ENCODE data around the gene PSMD2. TPM values are rescaled to one million over a fixed set of nuclear protein-coding genes. Genes with fewer than 3 reads are reported as not detected.
A peak's percentile ranks its signal among the peaks of the same experiment; 100 is the strongest.

Gene PSMD2
- total and polyA plus RNA-seq, 10 of the 15 experiments (the other 5 are each of a cell fraction or from before 2014, with no cell fraction given), result 103 to 515 (median 197) TPM

DNA sequence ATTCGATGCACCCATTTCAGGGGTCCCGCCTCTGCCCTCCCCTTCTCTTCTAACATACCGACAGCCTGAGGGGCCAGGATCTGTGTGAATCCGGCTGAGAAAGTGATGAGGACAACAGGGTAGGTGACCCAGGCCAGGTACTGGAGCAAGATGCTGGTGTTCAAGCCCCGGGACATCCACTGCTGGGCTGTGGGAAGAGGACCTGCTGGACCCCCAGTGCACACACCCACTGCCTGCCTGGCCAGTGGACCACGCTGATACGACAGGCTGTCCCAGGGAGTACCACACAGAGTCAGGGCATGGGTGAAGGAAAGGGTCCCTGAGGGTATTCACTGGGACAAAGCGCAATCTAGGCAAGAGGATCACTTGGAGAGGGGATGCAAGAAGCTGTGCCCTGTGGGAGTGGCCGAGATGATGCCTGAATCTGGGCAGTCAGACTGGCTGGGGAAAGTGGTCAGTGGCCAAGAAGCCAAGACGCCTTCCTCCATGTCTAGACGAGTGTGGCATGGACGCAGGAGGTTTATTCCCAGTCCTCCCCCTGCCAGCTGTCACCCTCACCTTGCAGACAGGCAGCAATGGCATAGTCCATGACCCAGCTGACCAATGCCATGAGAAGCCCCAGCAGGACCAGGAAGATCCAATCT, 59.2 kb downstream of the PSMD2 start (continued):
- no peak for TF ChIP-seq SREBF1 (IDR thresholded peaks at IDR 0.05; ENCODE audit: low read length)
- no peak for TF ChIP-seq MTA3 (IDR thresholded peaks at IDR 0.05; ENCODE audit: borderline replicate concordance, low read length)
- TF ChIP-seq MYB (IDR thresholded peaks at IDR 0.05; ENCODE audit: borderline replicate concordance, low read depth, low read length), result no peak
- TF ChIP-seq, protein P1, sequence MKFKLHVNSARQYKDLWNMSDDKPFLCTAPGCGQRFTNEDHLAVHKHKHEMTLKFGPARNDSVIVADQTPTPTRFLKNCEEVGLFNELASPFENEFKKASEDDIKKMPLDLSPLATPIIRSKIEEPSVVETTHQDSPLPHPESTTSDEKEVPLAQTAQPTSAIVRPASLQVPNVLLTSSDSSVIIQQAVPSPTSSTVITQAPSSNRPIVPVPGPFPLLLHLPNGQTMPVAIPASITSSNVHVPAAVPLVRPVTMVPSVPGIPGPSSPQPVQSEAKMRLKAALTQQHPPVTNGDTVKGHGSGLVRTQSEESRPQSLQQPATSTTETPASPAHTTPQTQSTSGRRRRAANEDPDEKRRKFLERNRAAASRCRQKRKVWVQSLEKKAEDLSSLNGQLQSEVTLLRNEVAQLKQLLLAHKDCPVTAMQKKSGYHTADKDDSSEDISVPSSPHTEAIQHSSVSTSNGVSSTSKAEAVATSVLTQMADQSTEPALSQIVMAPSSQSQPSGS (IDR thresholded peaks at IDR 0.05; ENCODE audit: low read length), result no peak
- no peak for TF ChIP-seq NR2C2 (IDR thresholded peaks at IDR 0.05; ENCODE audit: borderline replicate concordance, control insufficient read depth, insufficient read length, low read depth)
- TF ChIP-seq NRF1 (conservative IDR thresholded peaks at IDR 0.05; ENCODE audit: low read depth, low read length), result no peak

Small RNAs within 50 kb of the gene (small RNA-seq; reads per million reads assigned to genes)
- gene SNORD66, result 990 reads per million, percentile 100 among the genes with 10 or more reads in this experiment

Other genes starting within 250 kb of the PSMD2 start
Only the 7 nearest of the 17 such genes appear.
- 39.6 and 47.5 TPM in 2 replicates for gene ALG3, start 50.3 kb upstream of the PSMD2 start, total RNA-seq (2014; rRNA removed)
- 20.9 and 21.2 TPM in 2 replicates for gene ALG3, start 50.3 kb upstream of the PSMD2 start, total RNA-seq (2014; rRNA removed; fragmentation: Illumina TruSeq; extraction: Trizol)
- 44.5 and 44.9 TPM in 2 replicates for gene ALG3, start 50.3 kb upstream of the PSMD2 start, total RNA-seq (2021)
- 15.8 and 29.0 TPM in 2 replicates for gene ALG3, start 50.3 kb upstream of the PSMD2 start, polyA plus RNA-seq (2011; rRNA removed)
- gene ALG3, start 50.3 kb upstream of the PSMD2 start, polyA plus RNA-seq (2014; fragmentation: Illumina TruSeq; extraction: Trizol), result 25.5 and 36.0 TPM in 2 replicates
- 10 to 100 TPM; 13.6 to 16.0 TPM for gene ALG3, start 50.3 kb upstream of the PSMD2 start, polyA plus RNA-seq (2014; fragmentation: Nextera tagmentation; extraction: Ambion mirVana)
- gene ALG3, start 50.3 kb upstream of the PSMD2 start, polyA plus RNA-seq (2014; rRNA removed), result 42.9 and 45.1 TPM in 2 replicates
- gene ALG3, start 50.3 kb upstream of the PSMD2 start, polyA plus RNA-seq (2016; fragmentation: Nextera tagmentation; extraction: Ambion mirVana), result 10 to 100 TPM; 82.9 to 84.7 TPM
- gene EEF1AKMT4, start 49.6 kb upstream of the PSMD2 start, total RNA-seq (2014; rRNA removed), result 17.8 and 19.2 TPM in 2 replicates
- 7.8 and 8.8 TPM in 2 replicates for gene EEF1AKMT4, start 49.6 kb upstream of the PSMD2 start, total RNA-seq (2014; rRNA removed; fragmentation: Illumina TruSeq; extraction: Trizol)
- gene EEF1AKMT4, start 49.6 kb upstream of the PSMD2 start, total RNA-seq (2021), result 10.2 and 11.9 TPM in 2 replicates
- 5.0 and 9.4 TPM in 2 replicates for gene EEF1AKMT4, start 49.6 kb upstream of the PSMD2 start, polyA plus RNA-seq (2011; rRNA removed)
- gene EEF1AKMT4, start 49.6 kb upstream of the PSMD2 start, polyA plus RNA-seq (2014; fragmentation: Illumina TruSeq; extraction: Trizol), result 3.3 and 7.5 TPM in 2 replicates
- 10 to 100 TPM; 18.7 to 19.2 TPM for gene EEF1AKMT4, start 49.6 kb upstream of the PSMD2 start, polyA plus RNA-seq (2014; fragmentation: Nextera tagmentation; extraction: Ambion mirVana)
- gene EEF1AKMT4, start 49.6 kb upstream of the PSMD2 start, polyA plus RNA-seq (2014; rRNA removed), result 18.7 and 19.6 TPM in 2 replicates
- 10 to 100 TPM; 23.3 to 26.8 TPM for gene EEF1AKMT4, start 49.6 kb upstream of the PSMD2 start, polyA plus RNA-seq (2016; fragmentation: Nextera tagmentation; extraction: Ambion mirVana)
- 0.56 and 0.76 TPM in 2 replicates for gene CAMK2N2, start 37.7 kb upstream of the PSMD2 start, total RNA-seq (2014; rRNA removed)
- gene CAMK2N2, start 37.7 kb upstream of the PSMD2 start, total RNA-seq (2014; rRNA removed; fragmentation: Illumina TruSeq; extraction: Trizol), result 0.32 and 0.45 TPM in 2 replicates
- 1.4 and 1.9 TPM in 2 replicates for gene CAMK2N2, start 37.7 kb upstream of the PSMD2 start, total RNA-seq (2021)
- 0.16 TPM in 1 of 2 replicates, not detected in the other for gene CAMK2N2, start 37.7 kb upstream of the PSMD2 start, polyA plus RNA-seq (2011; rRNA removed)
- 0.17 and 0.90 TPM in 2 replicates for gene CAMK2N2, start 37.7 kb upstream of the PSMD2 start, polyA plus RNA-seq (2014; fragmentation: Illumina TruSeq; extraction: Trizol)
- gene CAMK2N2, start 37.7 kb upstream of the PSMD2 start, polyA plus RNA-seq (2014; fragmentation: Nextera tagmentation; extraction: Ambion mirVana), result under 1 TPM; 0.06 to 0.24 TPM
- gene CAMK2N2, start 37.7 kb upstream of the PSMD2 start, polyA plus RNA-seq (2014; rRNA removed), result 0.88 and 1.1 TPM in 2 replicates
- gene CAMK2N2, start 37.7 kb upstream of the PSMD2 start, polyA plus RNA-seq (2016; fragmentation: Nextera tagmentation; extraction: Ambion mirVana), result under 1 TPM in 1 of 2 experiments, not detected in 1; 0.11 TPM
- not detected in 2 replicates for gene ECE2, start 23.2 kb upstream of the PSMD2 start, total RNA-seq (2014; rRNA removed)
- not detected in 2 replicates for gene ECE2, start 23.2 kb upstream of the PSMD2 start, total RNA-seq (2014; rRNA removed; fragmentation: Illumina TruSeq; extraction: Trizol)
- not detected in 2 replicates for gene ECE2, start 23.2 kb upstream of the PSMD2 start, total RNA-seq (2021)
- gene ECE2, start 23.2 kb upstream of the PSMD2 start, polyA plus RNA-seq (2011; rRNA removed), result not detected in 2 replicates
- gene ECE2, start 23.2 kb upstream of the PSMD2 start, polyA plus RNA-seq (2014; fragmentation: Illumina TruSeq; extraction: Trizol), result not detected in 2 replicates
- gene ECE2, start 23.2 kb upstream of the PSMD2 start, polyA plus RNA-seq (2014; fragmentation: Nextera tagmentation; extraction: Ambion mirVana), result not detected
- not detected in 2 replicates for gene ECE2, start 23.2 kb upstream of the PSMD2 start, polyA plus RNA-seq (2014; rRNA removed)
- not detected for gene ECE2, start 23.2 kb upstream of the PSMD2 start, polyA plus RNA-seq (2016; fragmentation: Nextera tagmentation; extraction: Ambion mirVana)
- gene EIF4G1, start 15.4 kb downstream of the PSMD2 start, total RNA-seq (2014; rRNA removed), result 228 and 252 TPM in 2 replicates
- gene EIF4G1, start 15.4 kb downstream of the PSMD2 start, total RNA-seq (2014; rRNA removed; fragmentation: Illumina TruSeq; extraction: Trizol), result 122 and 128 TPM in 2 replicates
- 454 and 462 TPM in 2 replicates for gene EIF4G1, start 15.4 kb downstream of the PSMD2 start, total RNA-seq (2021)
- gene EIF4G1, start 15.4 kb downstream of the PSMD2 start, polyA plus RNA-seq (2011; rRNA removed), result 62.1 and 222 TPM in 2 replicates
- 153 and 254 TPM in 2 replicates for gene EIF4G1, start 15.4 kb downstream of the PSMD2 start, polyA plus RNA-seq (2014; fragmentation: Illumina TruSeq; extraction: Trizol)
- 10 to 100 TPM in 1 of 2 experiments, 1 to 10 TPM in 1; 5.7 to 12.9 TPM for gene EIF4G1, start 15.4 kb downstream of the PSMD2 start, polyA plus RNA-seq (2014; fragmentation: Nextera tagmentation; extraction: Ambion mirVana)
- 210 and 265 TPM in 2 replicates for gene EIF4G1, start 15.4 kb downstream of the PSMD2 start, polyA plus RNA-seq (2014; rRNA removed)
- gene EIF4G1, start 15.4 kb downstream of the PSMD2 start, polyA plus RNA-seq (2016; fragmentation: Nextera tagmentation; extraction: Ambion mirVana), result 100 to 1,000 TPM; 281 to 283 TPM
- gene FAM131A, start 38.4 kb downstream of the PSMD2 start, total RNA-seq (2014; rRNA removed), result 4.0 and 4.5 TPM in 2 replicates
- 1.4 and 1.9 TPM in 2 replicates for gene FAM131A, start 38.4 kb downstream of the PSMD2 start, total RNA-seq (2014; rRNA removed; fragmentation: Illumina TruSeq; extraction: Trizol)
- 3.0 and 5.0 TPM in 2 replicates for gene FAM131A, start 38.4 kb downstream of the PSMD2 start, total RNA-seq (2021)
- 0.17 and 0.42 TPM in 2 replicates for gene FAM131A, start 38.4 kb downstream of the PSMD2 start, polyA plus RNA-seq (2011; rRNA removed)
- 0.74 and 1.4 TPM in 2 replicates for gene FAM131A, start 38.4 kb downstream of the PSMD2 start, polyA plus RNA-seq (2014; fragmentation: Illumina TruSeq; extraction: Trizol)
- gene FAM131A, start 38.4 kb downstream of the PSMD2 start, polyA plus RNA-seq (2014; fragmentation: Nextera tagmentation; extraction: Ambion mirVana), result under 1 TPM; 0.31 to 0.47 TPM
- 4.5 and 5.1 TPM in 2 replicates for gene FAM131A, start 38.4 kb downstream of the PSMD2 start, polyA plus RNA-seq (2014; rRNA removed)
- 1 to 10 TPM; 1.0 to 1.7 TPM for gene FAM131A, start 38.4 kb downstream of the PSMD2 start, polyA plus RNA-seq (2016; fragmentation: Nextera tagmentation; extraction: Ambion mirVana)
- 1.4 and 1.5 TPM in 2 replicates for gene CLCN2, start 62.4 kb downstream of the PSMD2 start, total RNA-seq (2014; rRNA removed)
- gene CLCN2, start 62.4 kb downstream of the PSMD2 start, total RNA-seq (2014; rRNA removed; fragmentation: Illumina TruSeq; extraction: Trizol), result 0.85 and 1.0 TPM in 2 replicates
- 1.7 and 2.6 TPM in 2 replicates for gene CLCN2, start 62.4 kb downstream of the PSMD2 start, total RNA-seq (2021)
- gene CLCN2, start 62.4 kb downstream of the PSMD2 start, polyA plus RNA-seq (2011; rRNA removed), result 0.22 and 0.80 TPM in 2 replicates
- gene CLCN2, start 62.4 kb downstream of the PSMD2 start, polyA plus RNA-seq (2014; fragmentation: Illumina TruSeq; extraction: Trizol), result 0.89 and 1.1 TPM in 2 replicates
- under 1 TPM in 1 of 2 experiments, not detected in 1; 0.13 TPM for gene CLCN2, start 62.4 kb downstream of the PSMD2 start, polyA plus RNA-seq (2014; fragmentation: Nextera tagmentation; extraction: Ambion mirVana)
- 2.4 and 2.5 TPM in 2 replicates for gene CLCN2, start 62.4 kb downstream of the PSMD2 start, polyA plus RNA-seq (2014; rRNA removed)
- gene CLCN2, start 62.4 kb downstream of the PSMD2 start, polyA plus RNA-seq (2016; fragmentation: Nextera tagmentation; extraction: Ambion mirVana), result under 1 TPM; 0.73 to 0.79 TPM

All from GM12878 (cell line).